HG02759 (cell line): ENCODE data around the gene KNDC1.

Source experiments
- ATAC-seq: cut with Tn5 transposase; IDR thresholded peaks from one replicate; pipeline ENCODE4 v1.9.1; 2021; ENCODE audit warnings: mild to moderate bottlenecking, moderate library complexity; ENCODE audit not compliant: unreplicated experiment

Gene KNDC1

DNA sequence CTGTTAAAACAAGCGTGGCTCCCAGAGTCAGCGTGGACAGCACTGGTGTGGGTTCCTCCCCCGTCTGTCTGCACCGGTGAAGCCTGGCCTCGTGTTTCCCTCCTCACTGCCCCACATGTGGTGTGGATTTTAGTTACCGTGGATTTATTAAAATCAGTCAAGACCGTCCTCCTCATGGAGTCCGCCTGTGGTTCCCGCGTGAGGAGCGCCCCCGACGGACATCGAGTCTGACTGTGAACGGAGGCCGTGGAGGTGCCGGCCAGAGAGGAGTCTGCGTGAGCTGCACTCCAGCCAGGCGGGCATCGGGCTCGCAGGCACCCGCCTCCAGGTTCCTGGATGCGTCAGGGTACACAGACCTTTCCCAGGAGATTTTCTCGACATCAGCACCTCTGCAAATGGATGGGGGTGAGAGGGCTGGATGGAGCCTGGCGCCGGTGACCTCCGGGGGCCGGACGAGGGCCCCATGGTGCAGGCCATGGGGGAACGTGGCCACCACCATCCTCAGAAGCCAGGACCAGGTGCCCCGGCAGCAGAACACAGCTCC, 43.7 kb downstream of the KNDC1 start:
- no peak for ATAC-seq

GRCh38 chr10:133204226-133205015, 44.4 kb downstream of the KNDC1 start:
- ATAC-seq: no peak

DNA sequence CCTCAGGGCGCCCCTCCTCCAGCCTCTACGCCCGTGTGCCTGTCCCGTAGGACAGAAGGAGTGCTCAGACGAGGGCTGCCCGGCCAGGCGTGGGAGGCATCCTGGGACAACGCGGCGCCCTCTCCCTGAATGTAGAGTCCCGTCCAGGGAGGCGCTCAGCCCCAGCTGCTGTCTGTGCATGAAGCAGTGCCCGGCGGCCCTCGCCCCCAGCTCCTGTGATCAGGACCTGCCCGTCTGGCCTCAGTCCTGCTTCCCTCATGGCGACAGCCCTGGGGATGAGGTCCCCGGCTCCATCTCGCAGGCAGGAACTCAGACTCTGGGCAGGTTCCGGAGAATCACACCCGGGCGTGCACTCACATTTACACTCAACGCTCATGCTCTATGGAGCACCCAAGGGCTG, 45.1 kb downstream of the KNDC1 start:
- ATAC-seq: no peak

DNA sequence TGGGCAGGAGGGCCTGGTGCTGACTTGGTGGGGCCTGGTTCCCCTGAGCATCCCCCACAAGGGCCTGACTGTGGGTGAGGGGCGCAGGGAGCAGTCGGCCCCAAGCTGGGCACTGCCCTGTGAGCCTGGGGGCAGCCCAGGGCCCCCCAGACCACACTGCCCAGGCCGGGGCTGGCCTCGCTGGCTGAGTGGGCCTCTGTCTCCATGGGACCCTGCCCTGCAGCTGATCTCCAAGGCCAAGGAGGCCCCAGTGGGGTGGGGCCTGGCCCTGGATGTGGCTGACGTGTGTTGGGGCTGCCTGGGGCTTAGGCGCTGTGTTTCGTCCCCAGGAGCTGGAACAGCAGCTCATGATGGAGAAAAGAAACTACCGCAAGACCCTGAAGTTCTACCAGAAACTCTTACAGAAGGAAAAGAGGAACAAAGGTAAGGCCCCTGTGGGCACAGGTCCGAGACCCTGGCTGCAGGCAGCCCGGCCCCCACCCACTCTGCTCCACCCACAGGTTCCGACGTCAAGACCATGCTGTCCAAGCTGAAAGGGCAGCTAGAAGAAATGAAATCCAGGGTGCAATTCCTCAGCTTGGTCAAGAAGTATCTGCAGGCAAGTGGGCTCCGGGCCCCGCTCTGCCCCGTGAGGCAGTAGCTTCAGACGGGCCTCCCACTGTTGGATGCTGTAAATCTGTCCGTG, 46.5 kb downstream of the KNDC1 start:
- no peak for ATAC-seq

- ATAC-seq: no peak
Measured at GRCh38 chr10:133207041-133207600, 47.1 kb downstream of the KNDC1 start.

GRCh38 chr10:133207627-133208026, 47.6 kb downstream of the KNDC1 start:
- no peak for ATAC-seq

GRCh38 chr10:133208466-133208865, 48.4 kb downstream of the KNDC1 start:
- ATAC-seq: no peak

GRCh38 chr10:133209117-133209516, 49.1 kb downstream of the KNDC1 start:
- ATAC-seq: no peak

GRCh38 chr10:133209641-133210040, 49.6 kb downstream of the KNDC1 start:
- ATAC-seq: no peak

- no peak for ATAC-seq
Measured at GRCh38 chr10:133210398-133211140, 50.5 kb downstream of the KNDC1 start.

GRCh38 chr10:133211141-133211830, 51.3 kb downstream of the KNDC1 start:
- no peak for ATAC-seq

DNA sequence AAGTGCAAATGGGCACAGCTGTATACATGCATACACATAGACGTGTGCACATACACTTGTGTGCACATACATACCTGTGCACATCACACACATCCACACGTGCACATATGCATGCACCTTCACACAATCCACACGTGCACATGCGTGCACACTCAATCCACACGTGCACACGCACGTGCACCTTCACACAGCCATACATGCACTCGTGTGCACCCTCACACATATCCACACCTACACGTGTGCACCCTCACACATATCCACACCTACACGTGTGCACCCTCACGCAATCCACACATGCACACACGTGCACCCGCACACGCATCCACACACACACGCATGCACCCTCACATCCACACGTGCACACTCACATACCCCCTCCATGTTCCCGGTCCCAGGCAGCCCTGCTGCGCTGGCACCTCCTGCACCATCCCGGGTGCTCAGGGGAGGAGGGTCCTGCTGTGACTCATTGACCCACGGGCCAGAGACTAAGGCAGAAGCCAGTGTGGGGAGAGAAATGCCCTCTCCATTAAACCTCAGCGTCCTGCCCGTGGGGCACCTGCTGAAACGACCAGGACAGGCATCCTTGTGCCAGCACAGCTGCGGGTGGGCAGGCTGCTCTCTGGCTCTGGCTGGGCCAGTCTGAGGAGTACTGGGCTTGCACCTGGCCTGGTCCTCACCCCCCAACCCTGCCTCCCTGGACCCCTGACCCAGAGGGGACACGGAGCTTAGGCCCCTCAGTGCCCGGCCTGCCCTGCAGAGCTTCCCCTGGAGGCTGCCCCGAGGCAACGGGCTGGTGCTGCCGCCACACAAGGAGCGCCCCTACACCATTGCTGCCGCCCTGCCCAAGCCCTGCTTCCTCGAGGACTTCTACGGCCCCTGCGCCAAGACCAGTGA, 52.2 kb downstream of the KNDC1 start:
- ATAC-seq: no peak

- ATAC-seq: no peak
Measured at GRCh38 chr10:133212853-133213494, 53.0 kb downstream of the KNDC1 start.

- ATAC-seq: no peak
Measured at GRCh38 chr10:133213641-133214467, 53.8 kb downstream of the KNDC1 start.

DNA sequence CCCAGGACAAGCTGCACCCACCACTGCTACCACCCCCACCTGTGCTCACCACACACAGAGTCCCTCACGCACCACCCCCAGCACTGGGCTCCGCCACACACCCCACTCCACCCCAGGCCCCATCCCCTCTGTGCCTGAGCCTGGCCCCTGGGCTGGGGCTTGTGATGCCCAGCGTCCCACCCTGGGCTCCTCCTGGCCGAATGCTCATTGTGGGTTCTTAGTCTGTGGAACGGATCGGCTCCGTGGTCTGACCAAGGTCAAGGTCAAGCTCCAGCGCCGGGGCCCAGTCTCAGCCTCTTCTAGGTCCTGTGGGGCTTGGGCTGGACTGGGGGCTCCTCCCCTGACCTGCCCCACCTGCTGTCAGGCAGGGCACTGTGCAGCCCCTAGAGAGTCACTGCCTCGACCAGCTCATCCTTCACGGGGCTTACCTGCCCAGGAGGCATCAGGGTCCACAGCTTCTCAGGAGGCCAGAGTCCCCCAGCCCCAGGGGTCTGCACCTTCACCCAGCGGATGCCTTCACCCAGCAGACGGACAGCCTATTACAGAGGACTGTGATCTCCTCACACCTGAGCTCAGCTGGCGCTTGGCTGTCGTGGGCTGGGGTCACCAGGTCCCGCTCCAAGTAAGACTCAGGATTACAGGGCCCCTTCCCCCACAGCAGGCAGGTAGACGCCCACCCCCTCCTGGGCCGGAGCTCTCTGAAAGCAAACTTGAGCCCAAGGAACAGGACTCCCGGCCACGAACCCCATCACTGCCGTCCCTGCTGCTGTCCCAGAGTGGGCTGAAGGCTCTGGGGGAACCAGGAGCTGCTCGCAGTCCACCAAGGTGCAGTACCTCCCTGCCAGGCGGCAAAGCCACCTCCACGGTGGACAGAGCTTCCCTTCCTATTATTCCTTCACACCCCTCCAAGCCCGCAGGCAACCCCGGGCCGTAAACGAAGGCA, 54.7 kb downstream of the KNDC1 start:
- no peak for ATAC-seq

GRCh38 chr10:133215586-133215985, 55.6 kb downstream of the KNDC1 start:
- ATAC-seq: no peak

DNA sequence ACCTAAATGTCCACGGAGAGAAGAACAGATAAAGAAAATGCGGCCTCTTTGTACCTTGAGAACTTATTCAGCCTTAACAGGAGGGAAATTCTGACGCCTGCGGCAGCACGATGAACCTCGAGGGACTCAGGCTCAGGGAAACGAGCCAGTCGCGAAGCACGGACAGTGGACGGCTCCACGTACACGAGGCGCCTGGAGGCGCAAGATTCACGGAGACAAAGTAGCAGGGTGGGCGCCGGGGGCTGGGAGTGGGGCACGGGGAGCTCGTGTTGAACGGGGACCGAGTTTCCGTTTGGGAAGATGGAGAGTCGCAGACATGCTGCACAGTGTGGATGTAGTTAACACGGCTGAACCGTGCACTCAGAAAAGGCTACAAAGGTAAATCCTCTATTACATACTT, 56.8 kb downstream of the KNDC1 start:
- no peak for ATAC-seq
